A549 (cell line): ENCODE results near the gene ZC3HAV1.
"Not testable (repeated sequence)": the region's sequence is repeated elsewhere in the genome, so short reads cannot be mapped to it uniquely, and the experiment has no call there.

ENCODE experiments used
- ELK1 ChIP-seq: fragments of 150-350 bp; IDR thresholded peaks from 2 replicates; pipeline ENCODE4 v1.6.1; 2014; ENCODE audit warnings: low read depth, mild to moderate bottlenecking, low read length
- FOXS1 ChIP-seq: fragments of 250-450 bp; sonication (Bioruptor Pico); IDR thresholded peaks from 2 replicates; pipeline ENCODE4 v1.5.0; 2020; ENCODE audit warnings: mild to moderate bottlenecking, moderate library complexity
- GATA3 ChIP-seq: IDR thresholded peaks from 2 replicates; pipeline ENCODE4 v1.6.1; 2012; ENCODE audit warnings: borderline replicate concordance
- POLR2A ChIP-seq: IDR thresholded peaks from 2 replicates; pipeline ENCODE4 v1.6.1; 2012; ENCODE audit warnings: mild to moderate bottlenecking, low read length
- POLR2AphosphoS2 ChIP-seq: conservative IDR thresholded peaks from 2 replicates; pipeline ENCODE4 v1.6.1; 2012; ENCODE audit warnings: low read length, improper control_type of control experiment, inconsistent platforms
- RAD21 ChIP-seq, 2 experiments: fragments of >200 bp in 1 of 2; sonication (Bioruptor Twin) in 1 of 2; formaldehyde crosslinking in 1 of 2; IDR thresholded peaks in 1 of 2; conservative IDR thresholded peaks in 1 of 2; 2 replicates in 1 of 2; 3 replicates in 1 of 2; pipeline ENCODE4 v1.6.1; 2012 to 2018; ENCODE audit warnings: inconsistent platforms in 1 of 2
- RFX5 ChIP-seq: fragments of 450-650 bp; IDR thresholded peaks from 2 replicates; pipeline ENCODE4 v1.7.1; 2014; ENCODE audit warnings: antibody characterized with exemption, mild to moderate bottlenecking, moderate library complexity

GRCh38 chr7:139025861-139026260, 83.7 kb downstream of the ZC3HAV1 start:
- not testable (repeated sequence) for TF ChIP-seq POLR2A; GATA3; ELK1; RFX5; POLR2AphosphoS2; FOXS1 (CRISPR knock-in tag); RAD21 (conservative IDR thresholded peaks at IDR 0.05 in 1 of 2, IDR thresholded peaks at IDR 0.05 in 1 of 2)
